Osteoblast (primary cell): ENCODE results near the gene TWF2. TPM values are rescaled to one million over a fixed set of nuclear protein-coding genes. Genes with fewer than 3 reads are reported as not detected.

Experiments
- DNase-seq: peaks from one replicate; pipeline ENCODE4 v3.0.0; 2011; ENCODE audit warnings: low spot score, mixed read lengths; ENCODE audit not compliant: insufficient read length; ENCODE audit errors: missing footprints
- H2AFZ ChIP-seq: 2 replicates; pipeline ENCODE4 v1.6.0; 2011; ENCODE audit warnings: mild to moderate bottlenecking, low read length
- H3K27ac ChIP-seq: 2 replicates; pipeline ENCODE4 v1.5.1; 2011; ENCODE audit warnings: mild to moderate bottlenecking, low read depth, low read length, moderate library complexity
- H3K27me3 ChIP-seq: 2 replicates; pipeline ENCODE4 v1.6.0; 2012; ENCODE audit warnings: mild to moderate bottlenecking, control low read depth, inconsistent platforms, low read length, moderate library complexity; ENCODE audit not compliant: insufficient read depth
- H3K36me3 ChIP-seq: 2 replicates; pipeline ENCODE4 v1.5.1; 2011; ENCODE audit warnings: mild to moderate bottlenecking, low read length, control low read depth, moderate library complexity; ENCODE audit not compliant: insufficient read depth
- H3K4me1 ChIP-seq: 2 replicates; pipeline ENCODE4 v1.5.1; 2011; ENCODE audit warnings: mild to moderate bottlenecking, low read length, control low read depth, moderate library complexity; ENCODE audit not compliant: insufficient read depth
- H3K4me2 ChIP-seq: 2 replicates; pipeline ENCODE4 v1.6.0; 2011; ENCODE audit warnings: mild to moderate bottlenecking, low read length; ENCODE audit not compliant: insufficient read depth
- H3K4me3 ChIP-seq: fragments of 200-600 bp; sonication (generic); 3 replicates; pipeline ENCODE4 v1.5.1; 2012; ENCODE audit warnings: mild to moderate bottlenecking, low read length, inconsistent platforms; ENCODE audit not compliant: insufficient read depth
- H3K79me2 ChIP-seq: 2 replicates; pipeline ENCODE4 v1.6.0; 2012; ENCODE audit warnings: mild to moderate bottlenecking, low read length, control low read depth, inconsistent platforms; ENCODE audit not compliant: insufficient read depth
- H3K9me3 ChIP-seq: 2 replicates; pipeline ENCODE4 v1.5.1; 2011; ENCODE audit warnings: low read depth, low read length, control low read depth
- H4K20me1 ChIP-seq: 2 replicates; pipeline ENCODE4 v1.6.0; 2012; ENCODE audit warnings: mild to moderate bottlenecking, low read length, control low read depth; ENCODE audit not compliant: insufficient read depth
- CTCF ChIP-seq: IDR thresholded peaks from 2 replicates; pipeline ENCODE4 v1.5.1; 2011; ENCODE audit warnings: mild to moderate bottlenecking, low read depth, low read length, moderate library complexity; ENCODE audit errors: extremely low read depth
- total RNA-seq: library from RNA; depleted of rRNA; stranded (reverse); fragments of >200 nt; gene quantifications from 2 replicates; pipeline ENCODE4 v1.2.3, GENCODE V29; 2012

Gene TWF2
- total RNA-seq, 1 donor, result 138 TPM

GRCh38 chr3:52217409-52217805, 21.6 kb downstream of the TWF2 start:
- DNase-seq, result no peak
- peaks cover 32% of the 10 kb centered on the region for H3K36me3 ChIP-seq
- H3K4me2 ChIP-seq, result no peak overlapping the region
- no peaks in the 10 kb centered on the region for H3K9me3 ChIP-seq
- TF ChIP-seq CTCF, result no peak
- no peak overlapping the region for H3K4me3 ChIP-seq
- no peak overlapping the region for H2AFZ ChIP-seq
- peaks cover 3% of the 10 kb centered on the region for H4K20me1 ChIP-seq
- H3K27ac ChIP-seq, result no peak overlapping the region
- no peaks in the 10 kb centered on the region for H3K27me3 ChIP-seq
- no peaks in the 10 kb centered on the region for H3K79me2 ChIP-seq
- peaks cover 9% of the 10 kb centered on the region for H3K4me1 ChIP-seq

- Histone ChIP-seq H3K4me3 (no peak overlapping the region), H3K36me3 (peaks cover 38% of the 10 kb centered on the region), H3K27ac (no peak overlapping the region), H3K79me2 (no peaks in the 10 kb centered on the region), H2AFZ (no peak overlapping the region), H4K20me1 (peaks cover 3% of the 10 kb centered on the region), H3K4me1 (peaks cover 9% of the 10 kb centered on the region), H3K27me3 (no peaks in the 10 kb centered on the region), H3K4me2 (peak overlapping the region; percentile 37), H3K9me3 (no peaks in the 10 kb centered on the region)
- peak; percentile 93 for DNase-seq
- TF ChIP-seq CTCF, result no peak
These were observed 22.2 kb downstream of the TWF2 start for GRCh38 chr3:52216585-52217408.

GRCh38 chr3:52215351-52215750, 23.6 kb downstream of the TWF2 start:
- no peak overlapping the region for H3K4me2 ChIP-seq
- no peak for TF ChIP-seq CTCF
- peaks cover 9% of the 10 kb centered on the region for H3K4me1 ChIP-seq
- peaks cover 3% of the 10 kb centered on the region for H4K20me1 ChIP-seq
- no peaks in the 10 kb centered on the region for H3K9me3 ChIP-seq
- H3K27me3 ChIP-seq, result no peaks in the 10 kb centered on the region
- H3K36me3 ChIP-seq, result peaks cover 52% of the 10 kb centered on the region
- no peak overlapping the region for H2AFZ ChIP-seq
- no peak overlapping the region for H3K4me3 ChIP-seq
- DNase-seq, result no peak
- no peaks in the 10 kb centered on the region for H3K79me2 ChIP-seq
- H3K27ac ChIP-seq, result no peak overlapping the region

- Histone ChIP-seq H3K4me2 (no peak overlapping the region), H3K27me3 (no peaks in the 10 kb centered on the region), H4K20me1 (peaks cover 3% of the 10 kb centered on the region), H3K79me2 (no peaks in the 10 kb centered on the region), H3K36me3 (peaks cover 64% of the 10 kb centered on the region), H3K9me3 (no peaks in the 10 kb centered on the region), H3K27ac (no peak overlapping the region), H3K4me3 (no peak overlapping the region), H3K4me1 (peaks cover 9% of the 10 kb centered on the region), H2AFZ (no peak overlapping the region)
- TF ChIP-seq CTCF, result no peak
- DNase-seq, result no peak
These were observed 25.1 kb downstream of the TWF2 start for GRCh38 chr3:52213901-52214300.
